OCI-LY7 (cell line): ENCODE data around the gene TPPP. TPM values are rescaled to one million over a fixed set of nuclear protein-coding genes. Genes with fewer than 3 reads are reported as not detected.
"Not testable (repeated sequence)": the region's sequence is repeated elsewhere in the genome, so short reads cannot be mapped to it uniquely, and the experiment has no call there.

Experiments used
- BruUV-seq: library from RNA; stranded (reverse); fragments of 400-500 nt; replicated peaks from 2 replicates; lab custom pipeline; 2021; lab: Mats Ljungman, UMichigan
- CTCF ChIA-PET: fragments of 300-600 bp; sonication (Branson Sonifier 250); formaldehyde crosslinking; loops from one replicate; lab custom pipeline; 2022; ENCODE audit warnings: antibody characterized with exemption; ENCODE audit not compliant: unreplicated experiment; lab: Charles Lee
- POLR2A ChIA-PET: fragments of 300-600 bp; sonication (Branson Sonifier 250); formaldehyde crosslinking; loops from one replicate; lab custom pipeline; 2022; ENCODE audit warnings: antibody characterized with exemption; lab: Charles Lee
- DNase-seq: peaks from one replicate; pipeline ENCODE4 v3.0.0-alpha.2; 2015; ENCODE audit warnings: low spot score
- H2AFZ ChIP-seq: fragments of 200-600 bp; sonication (generic), shearing (Covaris generic); 2 replicates; pipeline ENCODE4 v1.6.1; 2014; ENCODE audit warnings: mild to moderate bottlenecking, antibody characterized with exemption, low read length, moderate library complexity
- H3K27ac ChIP-seq: fragments of 200-600 bp; sonication (generic); 2 replicates; pipeline ENCODE4 v1.5.1; 2014; ENCODE audit warnings: mixed run types, low read depth, mild to moderate bottlenecking, moderate library complexity, low read length, inconsistent platforms; ENCODE audit not compliant: poor library complexity, severe bottlenecking
- H3K36me3 ChIP-seq: fragments of 200-600 bp; sonication (generic); 2 replicates; pipeline ENCODE4 v1.6.1; 2014; ENCODE audit warnings: mild to moderate bottlenecking, antibody characterized with exemption, low read length, moderate library complexity, mixed read lengths; ENCODE audit not compliant: insufficient read depth
- H3K4me1 ChIP-seq: fragments of 200-600 bp; sonication (generic); 2 replicates; pipeline ENCODE4 v1.5.1; 2014; ENCODE audit warnings: mild to moderate bottlenecking, low read length; ENCODE audit not compliant: insufficient read depth, poor library complexity, severe bottlenecking
- H3K4me2 ChIP-seq: fragments of 200-600 bp; sonication (generic); 2 replicates; pipeline ENCODE4 v1.6.1; 2014; ENCODE audit warnings: mild to moderate bottlenecking, low read length
- H3K4me3 ChIP-seq: fragments of 200-600 bp; sonication (generic); 2 replicates; pipeline ENCODE4 v1.5.1; 2014; ENCODE audit warnings: mild to moderate bottlenecking, low read depth, low read length; ENCODE audit not compliant: poor library complexity, severe bottlenecking
- H3K79me2 ChIP-seq: fragments of 200-600 bp; sonication (generic); 2 replicates; pipeline ENCODE4 v1.6.1; 2016; ENCODE audit warnings: low read depth, mild to moderate bottlenecking, low read length, moderate library complexity, mixed read lengths; ENCODE audit not compliant: insufficient read depth
- H3K9me2 ChIP-seq: fragments of 200-600 bp; sonication (generic); 2 replicates; pipeline ENCODE4 v1.6.1; 2016; ENCODE audit warnings: mild to moderate bottlenecking, low read length, mixed read lengths; ENCODE audit not compliant: insufficient read depth
- H3K9me3 ChIP-seq: fragments of 200-600 bp; sonication (generic); 2 replicates; pipeline ENCODE4 v1.6.1; 2014; ENCODE audit warnings: mild to moderate bottlenecking, mixed run types, low read length, mixed read lengths
- H4K20me1 ChIP-seq: fragments of 200-600 bp; sonication (generic); 2 replicates; pipeline ENCODE4 v1.6.1; 2014; ENCODE audit warnings: mild to moderate bottlenecking, antibody characterized with exemption, low read length, moderate library complexity, mixed read lengths; ENCODE audit not compliant: insufficient read depth
- CTCF ChIP-seq: fragments of 200-600 bp; sonication (generic); conservative IDR thresholded peaks from 2 replicates; pipeline ENCODE4 v1.5.1; 2014; ENCODE audit warnings: mild to moderate bottlenecking, antibody characterized with exemption, low read length, moderate library complexity, mixed read lengths
- EZH2phosphoT487 ChIP-seq: fragments of 200-600 bp; sonication (generic); IDR thresholded peaks from 2 replicates; pipeline ENCODE4 v1.6.1; 2018; ENCODE audit warnings: low read depth, borderline replicate concordance, mild to moderate bottlenecking, mixed run types, antibody characterized with exemption, low read length, moderate library complexity, mixed read lengths
- intact Hi-C: fragments of 100-400 bp; cut with micrococcal nuclease; formaldehyde crosslinking; loops from one replicate; pipeline ENCODE4 v1.10.0; 2022; ENCODE audit not compliant: unreplicated experiment
- total RNA-seq, 2 experiments: library from RNA; depleted of rRNA in 1 of 2; stranded (reverse); fragments of >200 nt in 1 of 2; shearing (Covaris generic) in 1 of 2; gene quantifications; 2 replicates each; pipeline ENCODE4 v1.2.3, GENCODE V29; 2014 to 2022

The TPPP gene
- total RNA-seq, 2 experiments from 2014 or later: not detected

- no peaks in the 10 kb centered on the region for H4K20me1 ChIP-seq
- H3K36me3 ChIP-seq: peaks cover 57% of the 10 kb centered on the region
- no peak overlapping the region for H2AFZ ChIP-seq
- H3K27ac ChIP-seq: no peak overlapping the region
- H3K4me1 ChIP-seq: no peaks in the 10 kb centered on the region
- no peak for DNase-seq
- no peak overlapping the region for H3K4me3 ChIP-seq
- H3K79me2 ChIP-seq: no peaks in the 10 kb centered on the region
- ChIA-PET CTCF (no interaction called here), POLR2A (no interaction called here)
- intact Hi-C loops: no loop called here
- no peak for TF ChIP-seq CTCF
- no peak for TF ChIP-seq EZH2phosphoT487
- no peaks in the 10 kb centered on the region for H3K9me3 ChIP-seq
- no peaks in the 10 kb centered on the region for H3K9me2 ChIP-seq
- H3K4me2 ChIP-seq: no peak overlapping the region
- BruUV-seq: no TSS peak
Observed at GRCh38 chr5:634191-634590, 59.0 kb downstream of the TPPP start.

- ChIA-PET POLR2A (no interaction called here), CTCF (no interaction called here)
- Histone ChIP-seq H3K27ac (no peak overlapping the region), H3K36me3 (peaks cover 57% of the 10 kb centered on the region), H3K4me3 (no peak overlapping the region), H3K79me2 (no peaks in the 10 kb centered on the region), H3K9me3 (no peaks in the 10 kb centered on the region), H3K4me2 (no peak overlapping the region), H2AFZ (no peak overlapping the region), H4K20me1 (no peaks in the 10 kb centered on the region), H3K9me2 (no peaks in the 10 kb centered on the region), H3K4me1 (no peaks in the 10 kb centered on the region)
- intact Hi-C loops: no loop called here
- BruUV-seq: no TSS peak
- no peak for DNase-seq
- TF ChIP-seq CTCF (no peak), EZH2phosphoT487 (no peak)
Observed at GRCh38 chr5:633501-633955, 59.6 kb downstream of the TPPP start.

GRCh38 chr5:628351-629205 lies 64.6 kb downstream of the TPPP start:
- H3K27ac ChIP-seq, CTCF ChIA-PET, H3K4me1 ChIP-seq, intact Hi-C loops, DNase-seq, BruUV-seq, POLR2A ChIA-PET, H4K20me1 ChIP-seq, H2AFZ ChIP-seq, H3K4me3 ChIP-seq, H3K4me2 ChIP-seq, H3K9me3 ChIP-seq, H3K79me2 ChIP-seq, H3K9me2 ChIP-seq: not testable (repeated sequence)
- peaks cover 52% of the 10 kb centered on the region for H3K36me3 ChIP-seq
